Measurements from ENCODE around the gene SYNJ2. TPM values are rescaled to one million over a fixed set of nuclear protein-coding genes. Genes with fewer than 3 reads are reported as not detected.

The SYNJ2 gene
- total RNA-seq, 1 donor from 2014 or later: 14.2 TPM

GRCh38 chr6:158057213-158057987, 75.7 kb downstream of the SYNJ2 start:
- peak; percentile 65 for DNase-seq (ENCODE audit: low read depth)

GRCh38 chr6:158058171-158058651, 76.5 kb downstream of the SYNJ2 start:
- no peak for DNase-seq (ENCODE audit: low read depth)

GRCh38 chr6:158059108-158059507, 77.4 kb downstream of the SYNJ2 start:
- no peak for DNase-seq (ENCODE audit: low read depth)

- DNase-seq (ENCODE audit: low read depth): peak; percentile 73
Observed at GRCh38 chr6:158060455-158061360, 79.0 kb downstream of the SYNJ2 start.

- DNase-seq (ENCODE audit: low read depth): no peak
Observed at GRCh38 chr6:158061361-158061708, 79.7 kb downstream of the SYNJ2 start.

- no peak for DNase-seq (ENCODE audit: low read depth)
Observed at GRCh38 chr6:158061709-158062461, 80.2 kb downstream of the SYNJ2 start.

- DNase-seq (ENCODE audit: low read depth): no peak
Observed at GRCh38 chr6:158063736-158064135, 82.1 kb downstream of the SYNJ2 start.

GRCh38 chr6:158064725-158065251, 83.1 kb downstream of the SYNJ2 start:
- no peak for DNase-seq (ENCODE audit: low read depth)

GRCh38 chr6:158066136-158066781, 84.6 kb downstream of the SYNJ2 start:
- DNase-seq (ENCODE audit: low read depth): no peak

- peak; percentile 50 for DNase-seq (ENCODE audit: low read depth)
Observed at GRCh38 chr6:158067436-158068015, 85.9 kb downstream of the SYNJ2 start.

- DNase-seq (ENCODE audit: low read depth): no peak
Observed at GRCh38 chr6:158068156-158068892, 86.7 kb downstream of the SYNJ2 start.

- DNase-seq (ENCODE audit: low read depth): no peak
Observed at GRCh38 chr6:158068893-158069799, 87.5 kb downstream of the SYNJ2 start.

- no peak for DNase-seq (ENCODE audit: low read depth)
Observed at GRCh38 chr6:158069800-158070195, 88.1 kb downstream of the SYNJ2 start.

- DNase-seq (ENCODE audit: low read depth): no peak
Observed at GRCh38 chr6:158070513-158070912, 88.8 kb downstream of the SYNJ2 start.

GRCh38 chr6:158071121-158072082, 89.7 kb downstream of the SYNJ2 start:
- no peak for DNase-seq (ENCODE audit: low read depth)

- DNase-seq (ENCODE audit: low read depth): peak; percentile 73
Observed at GRCh38 chr6:158072083-158072721, 90.5 kb downstream of the SYNJ2 start.

GRCh38 chr6:158073776-158074175, 92.1 kb downstream of the SYNJ2 start:
- DNase-seq (ENCODE audit: low read depth): peak; percentile 50

All from myocyte (in vitro differentiated cells).